CD4-positive, alpha-beta T cell treated with Interleukin-2 at 100 ng/mL for 4 hours (primary cell): ENCODE results near the gene DGCR2.
"Not testable (repeated sequence)": the region's sequence is repeated elsewhere in the genome, so short reads cannot be mapped to it uniquely, and the experiment has no call there.

Experiments
- DNase-seq: peaks from one replicate; pipeline ENCODE4 v3.0.0-alpha.2; 2020; ENCODE audit warnings: low spot score

The DGCR2 gene

DNA sequence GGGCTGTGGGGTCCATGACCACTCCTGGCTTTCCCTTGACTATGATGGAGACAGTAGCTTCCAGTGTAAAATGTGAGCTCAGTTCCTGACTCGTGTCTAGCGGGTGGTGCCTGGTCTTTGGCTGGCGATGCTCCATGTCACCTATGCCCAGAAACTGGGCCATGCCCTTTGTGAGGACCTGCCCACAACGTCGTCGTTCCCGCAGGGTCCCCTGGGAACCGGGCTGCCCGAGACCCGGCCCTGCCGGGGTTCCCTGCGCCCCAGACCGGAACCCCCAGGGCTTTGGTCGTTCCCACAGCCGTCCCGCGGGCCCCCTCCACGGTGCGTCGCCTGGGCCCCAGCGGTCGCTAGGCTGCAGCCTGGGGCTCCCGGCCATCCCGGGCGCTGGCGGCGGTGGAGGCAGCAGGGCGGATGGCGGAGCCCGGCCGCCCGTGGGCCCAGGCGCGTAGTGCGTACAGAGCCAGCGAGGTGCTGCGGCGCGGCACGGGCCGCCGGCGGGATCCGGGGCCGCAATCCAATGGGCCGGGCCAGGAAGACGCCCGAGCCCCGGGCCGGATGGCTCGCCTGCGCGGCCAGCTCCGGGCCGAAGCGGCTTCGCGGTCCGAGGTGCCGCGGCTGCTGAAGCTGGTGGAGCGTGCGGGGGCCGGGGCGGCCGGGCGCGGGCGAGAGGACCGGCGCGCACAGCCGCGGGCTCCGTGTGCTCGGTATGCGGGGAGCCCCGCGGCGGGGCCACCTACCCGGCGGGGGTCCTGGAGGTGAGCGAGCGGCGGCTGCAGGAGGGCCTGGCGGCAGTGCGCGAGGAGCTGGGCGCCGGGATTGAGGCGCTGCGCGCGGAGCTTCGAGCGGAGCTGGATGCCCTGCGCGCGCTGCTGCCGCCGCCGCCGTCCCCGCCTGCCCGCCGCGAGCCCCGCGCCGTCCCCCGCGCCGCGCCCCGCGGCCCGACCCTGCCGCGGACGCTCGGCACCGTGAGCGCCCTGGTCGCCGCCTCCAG, 92.8 kb downstream of the DGCR2 start:
- not testable (repeated sequence) for DNase-seq

DNA sequence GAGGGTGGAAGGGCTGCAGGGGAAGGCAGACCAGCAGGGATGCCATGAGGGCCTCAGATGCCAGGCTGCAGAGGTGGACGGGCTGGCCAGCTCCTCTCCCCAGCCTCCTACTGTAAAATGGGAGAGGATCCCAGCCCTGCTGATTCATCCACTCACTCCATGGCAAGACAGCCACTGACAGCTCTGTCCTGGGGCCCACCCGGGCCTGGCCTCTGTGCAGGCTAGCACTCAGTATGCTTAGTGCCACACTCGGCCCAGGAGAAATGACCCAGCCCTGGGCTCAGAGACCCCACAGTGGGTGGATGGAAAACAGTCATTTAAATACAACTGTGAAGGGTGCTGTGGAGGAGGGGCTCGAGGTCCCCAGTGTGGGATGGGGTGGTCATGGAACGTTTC, 94.2 kb downstream of the DGCR2 start:
- not testable (repeated sequence) for DNase-seq

- DNase-seq, result not testable (repeated sequence)
These were observed 94.7 kb downstream of the DGCR2 start for GRCh38 chr22:19027371-19028059.

DNA sequence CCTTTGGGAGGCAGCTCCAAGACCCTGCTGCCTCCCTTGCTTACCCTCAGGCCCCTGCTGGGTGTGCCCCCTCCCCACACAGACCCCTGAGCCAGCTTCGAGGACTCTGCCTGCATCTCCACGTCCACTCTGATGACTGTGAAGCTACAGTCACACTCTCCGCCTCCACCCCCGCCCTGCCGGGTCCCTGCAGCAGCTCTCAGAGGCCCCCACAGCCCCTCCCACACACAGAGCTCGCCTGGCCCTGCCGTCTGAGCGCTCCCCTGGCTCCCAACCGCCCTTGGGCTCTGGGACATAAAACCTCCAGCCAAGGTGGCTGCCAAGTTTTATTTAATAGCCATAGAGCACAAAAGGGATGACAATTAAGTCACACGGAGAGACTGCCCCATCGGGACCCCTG, 96.1 kb downstream of the DGCR2 start:
- DNase-seq, result not testable (repeated sequence)

DNA sequence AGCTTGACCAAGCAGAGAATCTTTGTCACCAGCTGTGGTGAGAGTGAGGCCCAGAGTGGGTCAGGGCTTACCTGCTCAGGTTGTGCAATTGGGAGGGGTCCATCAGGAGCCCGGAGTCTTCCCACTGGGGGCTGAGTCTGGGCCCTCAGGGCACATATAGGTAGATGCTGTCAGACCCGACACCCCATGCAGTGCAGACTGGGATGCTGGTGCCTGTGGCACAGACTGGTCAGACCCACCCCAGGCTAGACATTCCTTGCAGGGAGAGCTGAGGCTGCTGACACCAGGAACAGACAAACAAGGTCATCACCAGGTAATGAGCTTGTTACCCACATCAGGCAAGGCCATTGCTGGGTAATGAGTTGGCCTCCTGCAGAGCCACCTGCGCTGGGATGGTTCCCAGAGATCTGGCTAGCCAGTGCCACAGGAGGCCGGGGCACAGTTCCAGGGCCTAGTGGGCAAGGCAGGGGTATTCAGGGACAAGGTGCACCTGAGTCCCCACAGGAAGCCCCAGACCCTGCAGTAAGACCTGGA, 97.2 kb downstream of the DGCR2 start:
- DNase-seq, result not testable (repeated sequence)

- DNase-seq, result not testable (repeated sequence)
These were observed 98.3 kb downstream of the DGCR2 start for GRCh38 chr22:19023931-19024330.

GRCh38 chr22:19022755-19023154, 99.5 kb downstream of the DGCR2 start:
- DNase-seq, result no peak

DNA sequence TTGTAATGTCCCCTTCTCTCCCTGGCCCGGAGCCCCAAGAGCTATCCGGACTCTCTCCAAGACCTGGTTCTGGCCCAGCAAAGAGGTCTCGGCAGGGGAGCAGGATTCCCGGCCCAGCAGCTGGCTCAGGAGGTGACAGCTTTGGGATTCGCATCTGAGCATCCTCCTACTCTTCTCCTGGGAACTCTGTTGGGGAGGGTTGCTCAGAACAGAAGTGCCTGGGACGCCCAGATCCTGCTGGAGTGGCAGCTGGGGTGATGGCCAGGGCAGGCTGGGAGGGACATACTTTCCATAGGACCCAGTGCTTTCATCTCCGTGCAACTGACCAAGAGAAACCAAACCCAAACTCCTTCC, 102.6 kb downstream of the DGCR2 start:
- DNase-seq, result no peak

GRCh38 chr22:19019029-19019678, 103.1 kb downstream of the DGCR2 start:
- DNase-seq, result no peak

- DNase-seq, result no peak
These were observed 104.0 kb downstream of the DGCR2 start for GRCh38 chr22:19018256-19018655.

- no peak for DNase-seq
These were observed 106.0 kb downstream of the DGCR2 start for GRCh38 chr22:19016081-19016766.

- DNase-seq, result no peak
These were observed 107.3 kb downstream of the DGCR2 start for GRCh38 chr22:19014886-19015285.

- not testable (repeated sequence) for DNase-seq
These were observed 108.2 kb downstream of the DGCR2 start for GRCh38 chr22:19013881-19014598.

GRCh38 chr22:19013411-19013810, 108.8 kb downstream of the DGCR2 start:
- DNase-seq, result not testable (repeated sequence)

GRCh38 chr22:19012308-19012986, 109.8 kb downstream of the DGCR2 start:
- DNase-seq, result no peak

DNA sequence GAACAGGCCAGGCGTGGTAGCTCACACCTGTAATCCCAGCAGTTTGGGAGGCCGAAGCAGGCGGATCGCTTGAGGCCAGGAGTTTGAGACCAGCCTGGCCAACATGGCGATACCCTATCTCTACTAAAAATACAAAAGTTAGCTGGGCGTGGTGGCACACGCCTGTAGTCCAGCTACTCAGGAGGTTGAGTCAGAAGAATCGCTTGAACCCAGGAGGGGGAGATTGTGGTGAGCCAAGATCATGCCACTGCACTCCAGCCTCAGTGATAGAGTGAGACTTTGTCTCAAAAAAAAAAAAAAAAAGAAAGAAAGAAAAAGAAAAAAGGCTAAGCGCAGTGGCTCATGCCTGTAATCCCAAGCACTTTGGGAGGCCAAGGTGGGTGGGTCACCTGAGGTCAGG, 110.6 kb downstream of the DGCR2 start:
- DNase-seq, result not testable (repeated sequence)

- DNase-seq, result no peak
These were observed 111.1 kb downstream of the DGCR2 start for GRCh38 chr22:19011075-19011474.

DNA sequence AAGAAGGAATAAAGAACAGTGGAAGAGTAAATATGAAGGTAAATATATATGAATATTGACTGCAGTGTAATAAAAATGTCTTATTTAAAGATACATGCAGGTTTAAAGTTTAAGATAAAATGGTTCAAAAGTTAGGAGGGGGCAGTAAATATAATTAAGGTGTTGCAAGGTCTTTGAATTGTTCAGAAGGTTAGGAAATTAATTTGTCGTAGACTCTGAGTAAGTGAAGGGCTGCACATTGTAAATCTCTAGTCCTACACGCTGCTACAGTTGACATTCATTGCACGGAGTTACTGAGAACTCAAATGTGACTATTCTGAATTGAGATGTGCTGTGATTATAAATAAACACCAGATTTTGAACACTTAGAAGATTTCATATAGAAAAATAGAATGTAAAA, 116.3 kb downstream of the DGCR2 start:
- no peak for DNase-seq

DNA sequence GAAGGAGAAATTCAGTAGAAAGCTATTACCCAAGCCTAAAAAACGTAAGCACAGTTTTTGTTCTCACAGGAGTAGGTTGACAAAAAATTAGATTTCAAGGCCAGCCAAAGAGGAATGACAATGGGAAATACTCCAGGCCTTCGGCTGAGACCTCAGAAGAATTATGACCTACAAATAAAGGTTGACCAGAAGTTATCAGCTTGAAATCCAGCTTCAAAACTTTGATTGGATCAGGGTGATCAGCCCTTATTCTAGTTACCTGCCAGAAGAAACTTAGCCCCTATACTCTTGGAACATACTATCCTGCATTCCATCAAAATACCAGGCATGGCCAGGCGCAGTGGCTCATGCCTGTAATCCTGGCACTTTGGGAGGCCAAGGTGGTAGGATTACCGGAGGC, 117.7 kb downstream of the DGCR2 start:
- DNase-seq, result no peak

- no peak for DNase-seq
These were observed 118.7 kb downstream of the DGCR2 start for GRCh38 chr22:19003508-19003907.

DNA sequence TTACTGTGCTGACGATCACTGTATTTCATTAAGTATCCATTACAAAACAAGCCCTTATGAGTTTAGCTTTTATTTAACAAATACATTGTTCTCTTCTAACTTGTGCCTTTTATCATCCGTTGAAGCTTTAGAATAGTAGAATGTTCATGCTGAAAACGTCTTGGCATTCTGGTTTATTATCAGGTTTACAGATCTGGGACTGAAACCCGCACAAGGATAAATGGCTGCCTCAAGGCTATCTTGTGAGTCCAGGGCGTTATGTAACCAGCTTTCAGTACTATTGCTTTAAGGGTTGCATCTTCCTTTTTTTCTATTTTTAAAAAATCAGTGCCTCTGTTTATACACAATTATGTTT, 119.6 kb downstream of the DGCR2 start:
- no peak for DNase-seq
